IMR-90 (cell line): ENCODE results near the gene LIMS4. TPM values are rescaled to one million over a fixed set of nuclear protein-coding genes. Genes with fewer than 3 reads are reported as not detected.
"Not testable (repeated sequence)": the region's sequence is repeated elsewhere in the genome, so short reads cannot be mapped to it uniquely, and the experiment has no call there.

Experiments used
- ATAC-seq: fragments of 200-7000 bp; cut with Tn5 transposase; 2 replicates; pipeline ENCODE4 v1.9.1; 2020; ENCODE audit warnings: low read depth, mild to moderate bottlenecking, moderate library complexity
- BruUV-seq: library from RNA; stranded (reverse); fragments of 400-500 nt; replicated peaks from 2 replicates; lab custom pipeline; 2021; lab: Mats Ljungman, UMichigan
- CTCF ChIA-PET: fragments of 300-600 bp; formaldehyde crosslinking; extraction: SDS; loops from one replicate; lab custom pipeline; 2021; ENCODE audit warnings: antibody characterized with exemption; lab: Yijun Ruan, JAX
- POLR2A ChIA-PET: fragments of 300-600 bp; sonication (Branson Sonifier 250); formaldehyde crosslinking; loops from one replicate; lab custom pipeline; 2022; ENCODE audit warnings: antibody characterized with exemption; ENCODE audit not compliant: unreplicated experiment; lab: Charles Lee
- DNase-seq: peaks from one replicate; pipeline ENCODE4 v3.0.0; 2013
- H2AFZ ChIP-seq: replicated peaks from 2 replicates; pipeline ENCODE3; 2013; ENCODE audit warnings: low read length, mild to moderate bottlenecking; ENCODE audit not compliant: poor library complexity
- H2AK5ac ChIP-seq: 2 replicates; pipeline ENCODE4 v1.6.1; 2013; ENCODE audit warnings: low read depth, low read length, inconsistent platforms
- H2AK9ac ChIP-seq: replicated peaks from 2 replicates; pipeline ENCODE3; 2013; ENCODE audit warnings: mild to moderate bottlenecking, low read depth, low read length, moderate library complexity; ENCODE audit not compliant: poor library complexity
- H2BK120ac ChIP-seq: 2 replicates; pipeline ENCODE4 v1.6.1; 2013; ENCODE audit warnings: low read depth, low read length, inconsistent platforms
- H2BK15ac ChIP-seq: 3 replicates; pipeline ENCODE4 v1.6.1; 2013; ENCODE audit warnings: low read depth, low read length, inconsistent platforms
- H2BK20ac ChIP-seq: 2 replicates; pipeline ENCODE4 v1.6.1; 2013; ENCODE audit warnings: low read depth, mild to moderate bottlenecking, inconsistent platforms, low read length, moderate library complexity
- H2BK5ac ChIP-seq: 2 replicates; pipeline ENCODE4 v1.6.1; 2013; ENCODE audit warnings: mild to moderate bottlenecking, low read depth, low read length, inconsistent platforms; ENCODE audit not compliant: poor library complexity, severe bottlenecking
- H3K14ac ChIP-seq: replicated peaks from 2 replicates; pipeline ENCODE4 v1.6.1; 2013; ENCODE audit warnings: low read depth, low read length, inconsistent platforms
- H3K18ac ChIP-seq: 2 replicates; pipeline ENCODE4 v1.6.1; 2013; ENCODE audit warnings: low read depth, low read length, control low read depth
- H3K23ac ChIP-seq: 2 replicates; pipeline ENCODE4 v1.6.1; 2013; ENCODE audit warnings: low read depth, low read length, inconsistent platforms
- H3K27ac ChIP-seq: 2 replicates; pipeline ENCODE4 v1.5.1; 2013; ENCODE audit warnings: mild to moderate bottlenecking, control low read depth, low read length; ENCODE audit not compliant: insufficient read depth
- H3K27me3 ChIP-seq: 2 replicates; pipeline ENCODE4 v1.6.1; 2013; ENCODE audit warnings: low read length; ENCODE audit not compliant: control insufficient read depth, insufficient read depth
- H3K36me3 ChIP-seq: 2 replicates; pipeline ENCODE4 v1.6.1; 2013; ENCODE audit warnings: low read length, mixed read lengths; ENCODE audit not compliant: control insufficient read depth, insufficient read depth
- H3K4ac ChIP-seq: 2 replicates; pipeline ENCODE4 v1.6.1; 2013; ENCODE audit warnings: low read depth, low read length, inconsistent platforms
- H3K4me1 ChIP-seq: 2 replicates; pipeline ENCODE4 v1.6.1; 2013; ENCODE audit warnings: low read length, mixed read lengths; ENCODE audit not compliant: control insufficient read depth, insufficient read depth
- H3K4me2 ChIP-seq: 2 replicates; pipeline ENCODE4 v1.6.1; 2013; ENCODE audit warnings: low read depth, mild to moderate bottlenecking, control low read depth, low read length, moderate library complexity
- H3K4me3 ChIP-seq: 2 replicates; pipeline ENCODE4 v1.5.1; 2013; ENCODE audit warnings: low read depth, mild to moderate bottlenecking, control low read depth, low read length, moderate library complexity; ENCODE audit not compliant: insufficient read depth
- H3K56ac ChIP-seq: 2 replicates; pipeline ENCODE4 v1.6.1; 2013; ENCODE audit warnings: low read length, inconsistent platforms; ENCODE audit not compliant: insufficient read depth; ENCODE audit errors: extremely low read depth
- H3K79me1 ChIP-seq, 2 experiments: 2 replicates each; pipeline ENCODE4 v1.6.1; 2013; ENCODE audit warnings: low read length in 2 of 2, inconsistent platforms in 1 of 2, low read depth in 1 of 2
- H3K9ac ChIP-seq: 2 replicates; pipeline ENCODE4 v1.6.1; 2013; ENCODE audit warnings: low read depth, low read length, control low read depth
- H3K9me1 ChIP-seq: 2 replicates; pipeline ENCODE4 v1.6.1; 2013; ENCODE audit warnings: low read length, inconsistent platforms; ENCODE audit not compliant: insufficient read depth
- H3K9me3 ChIP-seq: 2 replicates; pipeline ENCODE4 v1.6.1; 2013; ENCODE audit warnings: low read length; ENCODE audit not compliant: control insufficient read depth, insufficient read depth
- H4K20me1 ChIP-seq: 2 replicates; pipeline ENCODE4 v1.6.1; 2013; ENCODE audit warnings: low read length, inconsistent platforms; ENCODE audit not compliant: insufficient read depth
- H4K5ac ChIP-seq: 2 replicates; pipeline ENCODE4 v1.6.1; 2013; ENCODE audit warnings: mild to moderate bottlenecking, low read depth, low read length, control low read depth
- H4K8ac ChIP-seq, 2 experiments: 2 replicates each; pipeline ENCODE4 v1.6.1; 2013; ENCODE audit warnings: low read depth in 2 of 2, low read length in 2 of 2, control low read depth in 1 of 2, inconsistent platforms in 1 of 2
- H4K91ac ChIP-seq: 2 replicates; pipeline ENCODE4 v1.6.1; 2013; ENCODE audit warnings: low read depth, low read length, inconsistent platforms; ENCODE audit not compliant: insufficient read depth
- WGBS, 2 experiments: methylation state at CpG; one replicate each; pipeline versions ENCODE4 v1.1.5 to v1.1.7; 2013; ENCODE audit warnings: missing lambda C conversion rate in 2 of 2; ENCODE audit not compliant: insufficient read length in 1 of 2; ENCODE audit errors: extremely low coverage in 2 of 2; 5-methylcytosine and 5-hydroxymethylcytosine counted together
- dilution Hi-C: fragments of 300-500 bp; cut with HindIII; formaldehyde crosslinking; loops from one replicate; pipeline ENCODE4 v1.14.3; 2018; ENCODE audit warnings: low sequenced_read_pairs; ENCODE audit not compliant: unreplicated experiment
- in situ Hi-C: fragments of 300-500 bp; cut with MboI; formaldehyde crosslinking; loops from 3 replicates; pipeline ENCODE4 v1.14.3; 2019; ENCODE audit warnings: low sequenced_read_pairs, inconsistent platforms, mixed read lengths
- intact Hi-C: fragments of 100-400 bp; cut with micrococcal nuclease; formaldehyde crosslinking; loops from 2 replicates; pipeline ENCODE4 v1.10.0; 2022
- microRNA-seq, 2 experiments: library from miRNA; stranded (forward) in 1 of 2; unstranded in 1 of 2; fragments of 10-50 nt in 1 of 2; fragments of <30 nt in 1 of 2; gene quantifications in 1 of 2; microRNA quantifications in 1 of 2; one replicate each; pipeline versions ENCODE3 to v1.1.0; 2013 to 2020; ENCODE audit not compliant: insufficient read depth in 1 of 2, insufficient read length in 1 of 2, unreplicated experiment in 1 of 2
- polyA plus RNA-seq, 3 experiments: library from polyadenylated mRNA; depleted of rRNA; stranded (reverse); fragments of >200 nt; gene quantifications; 2 replicates each; pipeline ENCODE4 v1.2.3, GENCODE V29; 2012; ENCODE audit warnings: low replicate concordance in 1 of 3
- small RNA-seq, 5 experiments: library from RNA; depleted of rRNA; stranded (forward); fragments of <200 nt; gene quantifications; one replicate each; pipeline ENCODE3, GENCODE V24; 2012
- total RNA-seq: library from RNA; depleted of rRNA; stranded (reverse); fragments of >200 nt; gene quantifications from 2 replicates; pipeline ENCODE4 v1.2.3, GENCODE V29; 2012; rRNA removed

LIMS4 gene
- total and polyA plus RNA-seq, 2 of the 4 experiments (the other 2 are of a cell fraction): 3.6 to 5.2 TPM

GRCh38 chr2:110395990-110396389 lies 76.6 kb downstream of the LIMS4 start:
- DNase-seq, H3K36me3 ChIP-seq, H2BK20ac ChIP-seq, H2AFZ ChIP-seq, H3K56ac ChIP-seq, H3K9me3 ChIP-seq, intact Hi-C loops, ATAC-seq, H3K4me1 ChIP-seq, H3K4ac ChIP-seq, H4K20me1 ChIP-seq, H3K27me3 ChIP-seq, H4K5ac ChIP-seq, H3K9me1 ChIP-seq, H3K14ac ChIP-seq, H2BK15ac ChIP-seq, H2BK120ac ChIP-seq, BruUV-seq, H2AK9ac ChIP-seq, H2BK5ac ChIP-seq, H3K18ac ChIP-seq, H3K4me3 ChIP-seq, H3K9ac ChIP-seq, dilution Hi-C loops, H2AK5ac ChIP-seq, H3K79me1 ChIP-seq, CTCF ChIA-PET, H3K4me2 ChIP-seq, H3K23ac ChIP-seq, POLR2A ChIA-PET, H4K8ac ChIP-seq, H3K27ac ChIP-seq, H4K91ac ChIP-seq, in situ Hi-C loops: not testable (repeated sequence)
- WGBS, 2 experiments: no CpG with 5 or more reads among the region's 5 CpGs

Small RNA genes within 50 kb of the gene (microRNA-seq; reads per million reads assigned to microRNA genes)
- gene AC108938.1 (ENCODE audit: insufficient read depth, insufficient read length): not detected

Small RNA genes within 50 kb of the gene (small RNA-seq; reads per million reads assigned to genes)
- 0 reads per million in 5 experiments for gene AC108938.1

Other genes with a start within 250 kb of the LIMS4 start
- gene RGPD6, start 104.4 kb upstream of the LIMS4 start, total RNA-seq: 10.6 and 23.3 TPM in 2 replicates
- gene RGPD6, start 104.4 kb upstream of the LIMS4 start, polyA plus RNA-seq (2012; rRNA removed): 5.2 and 6.7 TPM in 2 replicates
- 43.4 and 45.8 TPM in 2 replicates for gene BUB1, start 205.2 kb upstream of the LIMS4 start, total RNA-seq
- 17.6 and 19.6 TPM in 2 replicates for gene BUB1, start 205.2 kb upstream of the LIMS4 start, polyA plus RNA-seq (2012; rRNA removed)